Measurements from ENCODE around the gene B4GALT6. TPM values are rescaled to one million over a fixed set of nuclear protein-coding genes. Genes with fewer than 3 reads are reported as not detected.
A peak's percentile ranks its signal among the peaks of the same experiment; 100 is the strongest.

Gene B4GALT6
- polyA plus RNA-seq, 1 donor: 11.6 TPM

- DNase-seq: no peak
Measured at GRCh38 chr18:31686986-31687928, 2.9 kb upstream of the B4GALT6 start.

GRCh38 chr18:31686572-31686971 is 2.2 kb upstream of the B4GALT6 start:
- DNase-seq: no peak

GRCh38 chr18:31685097-31686082 is 1.0 kb upstream of the B4GALT6 start:
- peak; percentile 84 for DNase-seq

- no peak for DNase-seq
Measured at GRCh38 chr18:31683968-31684278, 458 bp downstream of the B4GALT6 start.

GRCh38 chr18:31683106-31683505 is 1.3 kb downstream of the B4GALT6 start:
- DNase-seq: no peak

GRCh38 chr18:31680831-31681568 is 3.4 kb downstream of the B4GALT6 start:
- no peak for DNase-seq

- no peak for DNase-seq
Measured at GRCh38 chr18:31680433-31680811, 4.0 kb downstream of the B4GALT6 start.

- no peak for DNase-seq
Measured at GRCh38 chr18:31679791-31680432, 4.5 kb downstream of the B4GALT6 start.

- no peak for DNase-seq
Measured at GRCh38 chr18:31679133-31679742, 5.1 kb downstream of the B4GALT6 start.

GRCh38 chr18:31678425-31678824 is 6.0 kb downstream of the B4GALT6 start:
- no peak for DNase-seq

- no peak for DNase-seq
Measured at GRCh38 chr18:31677592-31677991, 6.8 kb downstream of the B4GALT6 start.

GRCh38 chr18:31675404-31675803 is 9.0 kb downstream of the B4GALT6 start:
- DNase-seq: no peak

GRCh38 chr18:31672628-31673135 is 11.7 kb downstream of the B4GALT6 start:
- DNase-seq: no peak

- no peak for DNase-seq
Measured at GRCh38 chr18:31671951-31672350, 12.4 kb downstream of the B4GALT6 start.

- no peak for DNase-seq
Measured at GRCh38 chr18:31669541-31669940, 14.8 kb downstream of the B4GALT6 start.

- no peak for DNase-seq
Measured at GRCh38 chr18:31667185-31667584, 17.2 kb downstream of the B4GALT6 start.

- DNase-seq: no peak
Measured at GRCh38 chr18:31666055-31666454, 18.3 kb downstream of the B4GALT6 start.

GRCh38 chr18:31664101-31664500 is 20.3 kb downstream of the B4GALT6 start:
- no peak for DNase-seq

GRCh38 chr18:31661965-31662364 is 22.4 kb downstream of the B4GALT6 start:
- no peak for DNase-seq

- DNase-seq: no peak
Measured at GRCh38 chr18:31660763-31661162, 23.6 kb downstream of the B4GALT6 start.

GRCh38 chr18:31659576-31660177 is 24.7 kb downstream of the B4GALT6 start:
- no peak for DNase-seq

All from hindlimb muscle (tissue), 1 donor.